Right lobe of liver (tissue), 6 donors: ENCODE measurements around the gene STK24. TPM values are rescaled to one million over a fixed set of nuclear protein-coding genes. Genes with fewer than 3 reads are reported as not detected.
A peak's percentile ranks its signal among the peaks of the same experiment; 100 is the strongest.

Source experiments
- ATAC-seq, 4 donors: fragments of 200-7000 bp; cut with Tn5 transposase; one replicate each; pipeline ENCODE4 v1.9.1; 2020; ENCODE audit warnings: mild to moderate bottlenecking in 4 of 4, moderate library complexity in 4 of 4
- DNase-seq, 3 donors: peaks; one replicate each; pipeline ENCODE4 v3.0.0-alpha.2; 2020
- H3K27ac ChIP-seq, 3 donors: fragments of 200-600 bp; one replicate each; pipeline ENCODE4 v1.8.0; 2022
- H3K27me3 ChIP-seq, 2 donors: fragments of 200-600 bp; one replicate each; pipeline ENCODE4 v1.8.0; 2022
- H3K36me3 ChIP-seq, 4 donors: fragments of 200-600 bp; sonication (generic) in 1 of 4; one replicate each; pipeline versions ENCODE4 v1.5.1 to v1.8.0; 2017 to 2022; ENCODE audit warnings: control low read depth in 1 of 4
- H3K4me1 ChIP-seq, 4 donors: fragments of 200-600 bp; sonication (generic) in 1 of 4; one replicate each; pipeline versions ENCODE4 v1.5.1 to v1.8.0; 2017 to 2022; ENCODE audit warnings: control low read depth in 1 of 4
- H3K4me3 ChIP-seq, 3 donors: fragments of 200-600 bp; one replicate each; pipeline ENCODE4 v1.8.0; 2022
- H3K9me3 ChIP-seq, 4 donors: fragments of 200-600 bp; sonication (generic) in 1 of 4; one replicate each; pipeline versions ENCODE4 v1.5.1 to v1.8.0; 2017 to 2022; ENCODE audit warnings: control low read depth in 1 of 4
- CTCF ChIP-seq, 4 donors: fragments of 200-600 bp in 3 of 4; fragments of 450-650 bp in 1 of 4; IDR thresholded peaks; one replicate each; pipeline versions ENCODE4 v1.5.1 to v1.8.0; 2016 to 2022; ENCODE audit warnings: antibody characterized with exemption in 4 of 4, mild to moderate bottlenecking in 2 of 4
- POLR2A ChIP-seq: fragments of 450-650 bp; IDR thresholded peaks from one replicate; pipeline ENCODE4 v1.6.1; 2017; ENCODE audit warnings: antibody characterized with exemption, mild to moderate bottlenecking
- WGBS: methylation state at CpG from one replicate; pipeline ENCODE4 v1.1.6; 2018; ENCODE audit warnings: low coverage, low lambda C conversion rate; ENCODE audit not compliant: insufficient coverage; ENCODE audit errors: missing lambda C conversion rate; 5-methylcytosine and 5-hydroxymethylcytosine counted together
- intact Hi-C, 2 donors: fragments of 100-400 bp; cut with DNase I; formaldehyde crosslinking; loops; one replicate each; pipeline versions ENCODE4 v1.11.2 to v1.14.1; 2022
- total RNA-seq, 6 experiments: library from RNA; depleted of rRNA in 2 of 6; stranded (reverse); fragments of >200 nt in 2 of 6; fragmentation: NEBNext Ultra II Directional in 3 of 6; extraction: Animal tissue kit (Norgen Biotek cat#: 25700) in 3 of 6; gene quantifications; one replicate each; pipeline versions ENCODE4 v1.1.0 to v1.2.4, GENCODE V29; 2016 to 2023
- donor health status: DM: no; HTN: yes; CAD: no.
- donor health status: DM: no; HTN: no; CAD: no.
- donor health status: DM: no; HTN: no; CAD: no.
- donor health status: DM: no; HTN: yes; CAD: no.
- donor health status: DM: no; HTN: yes; CAD: no.

The STK24 gene
- total RNA-seq, 6 experiments from 2014 or later, result 14.8 to 40.8 (median 28.6) TPM

DNA sequence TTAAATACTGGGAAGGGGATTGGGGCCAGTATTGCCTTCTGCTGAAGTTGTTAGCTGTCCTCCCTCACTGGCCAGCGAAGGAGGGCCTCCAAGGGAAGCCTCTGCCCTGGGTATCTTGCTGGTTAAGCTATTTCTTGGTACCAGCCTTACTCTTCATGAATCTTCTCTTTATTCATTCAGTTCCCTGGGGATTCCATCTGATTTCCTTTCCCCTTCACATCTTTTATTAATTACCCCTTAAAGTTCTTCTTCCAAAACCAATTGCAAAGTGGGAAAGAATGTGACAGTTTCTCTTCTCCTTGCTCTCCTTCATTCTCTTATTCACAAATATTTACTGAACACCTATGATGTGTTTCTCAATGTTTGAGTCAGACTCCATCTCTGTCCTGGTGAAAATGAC, 36.7 kb upstream of the STK24 start:
- DNase-seq (no peak), ATAC-seq (no peak)
- Histone ChIP-seq H3K9me3 (no peaks in the 10 kb centered on the region), H3K4me3 (no peak overlapping the region), H3K36me3 (no peaks in the 10 kb centered on the region), H3K27me3 (no peaks in the 10 kb centered on the region), H3K4me1 (no peaks in the 10 kb centered on the region), H3K27ac (no peak overlapping the region)
- TF ChIP-seq CTCF (IDR thresholded peaks at IDR 0.05) (no peak), POLR2A (no peak)
- 100% methylated on average over 1 of the region's 1 CpG for WGBS
- intact Hi-C loops, result no loop called here

- intact Hi-C loops, result no loop called here
- H3K9me3 ChIP-seq, result no peaks in the 10 kb centered on the region
- DNase-seq (no peak), ATAC-seq (peak in 1 of 4 donors; percentile 28)
- H3K4me3 ChIP-seq, result no peak overlapping the region
- TF ChIP-seq POLR2A, result no peak
- no peak for TF ChIP-seq CTCF (IDR thresholded peaks at IDR 0.05)
- H3K27ac ChIP-seq, result no peak overlapping the region
- no peaks in the 10 kb centered on the region for H3K4me1 ChIP-seq
- no peaks in the 10 kb centered on the region for H3K36me3 ChIP-seq
- H3K27me3 ChIP-seq, result no peaks in the 10 kb centered on the region
- 72% methylated on average over 5 of the region's 5 CpGs for WGBS
Observed at GRCh38 chr13:98609756-98610155, 32.8 kb upstream of the STK24 start.

- Histone ChIP-seq H3K36me3 (no peaks in the 10 kb centered on the region), H3K4me3 (no peak overlapping the region), H3K9me3 (no peaks in the 10 kb centered on the region), H3K27ac (no peak overlapping the region), H3K4me1 (no peaks in the 10 kb centered on the region), H3K27me3 (no peaks in the 10 kb centered on the region)
- 41% methylated on average over 5 of the region's 5 CpGs for WGBS
- ATAC-seq, result no peak
- no peak for DNase-seq
- no peak for TF ChIP-seq POLR2A
- intact Hi-C loops, result no loop called here
Observed at GRCh38 chr13:98606296-98606695, 29.4 kb upstream of the STK24 start.

DNA sequence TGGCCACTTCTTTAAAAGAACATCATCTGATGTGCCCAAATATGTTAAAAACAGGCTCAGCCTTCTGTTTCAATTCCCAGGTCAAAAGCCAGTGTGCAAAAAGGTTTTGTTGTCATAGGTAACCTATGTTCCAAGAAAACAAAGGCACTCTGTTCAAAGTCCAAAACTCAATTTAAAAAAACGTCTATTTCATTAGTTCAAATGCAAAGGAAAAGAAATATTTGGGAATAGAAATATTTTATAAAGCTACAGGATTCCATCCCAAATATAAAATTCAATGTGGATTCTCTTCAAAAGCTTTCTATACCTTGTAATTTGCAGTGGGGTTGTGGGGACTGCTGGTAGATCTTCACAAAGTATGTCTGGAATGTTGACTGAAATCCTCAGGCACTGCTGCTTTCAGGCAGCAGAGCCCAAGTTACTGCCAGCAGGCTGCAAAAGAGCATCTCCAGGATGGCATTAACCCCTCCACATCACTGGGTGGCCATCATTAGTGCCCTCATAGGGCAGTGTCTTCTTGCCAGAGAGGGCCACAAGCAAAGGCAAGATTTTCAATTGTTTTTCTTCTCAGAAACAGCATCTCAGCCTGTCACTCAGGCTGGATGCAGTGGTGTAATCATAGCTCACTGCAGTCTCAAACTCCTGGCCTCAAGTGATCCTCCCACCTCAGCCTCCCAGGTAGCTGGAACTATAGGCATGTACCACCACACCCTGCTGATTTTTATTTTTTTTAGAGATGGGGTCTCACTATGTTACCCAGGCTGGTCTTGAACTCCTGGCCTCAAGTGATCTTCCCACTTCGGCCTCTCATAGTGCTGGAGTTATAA, 22.8 kb upstream of the STK24 start:
- H3K27ac ChIP-seq, result peak overlapping the region in 2 of 3 donors; percentile 72 to 76
- no peaks in the 10 kb centered on the region for H3K36me3 ChIP-seq
- peaks cover 0 to 16% (median 3%) of the 10 kb centered on the region in 4 donors for H3K4me1 ChIP-seq
- intact Hi-C loops, result no loop called here
- H3K27me3 ChIP-seq, result no peaks in the 10 kb centered on the region
- ATAC-seq, result peak; percentile 73 to 90 (median 84)
- TF ChIP-seq CTCF (IDR thresholded peaks at IDR 0.05) (no peak), POLR2A (no peak)
- 52% methylated on average over 2 of the region's 2 CpGs for WGBS
- DNase-seq, result no peak
- no peak overlapping the region for H3K4me3 ChIP-seq
- no peaks in the 10 kb centered on the region for H3K9me3 ChIP-seq

GRCh38 chr13:98598043-98598442, 21.1 kb upstream of the STK24 start:
- Histone ChIP-seq H3K4me3 (no peak overlapping the region), H3K9me3 (no peaks in the 10 kb centered on the region), H3K4me1 (peaks cover 0 to 16% (median 3%) of the 10 kb centered on the region in 4 donors), H3K27me3 (no peaks in the 10 kb centered on the region), H3K27ac (no peak overlapping the region), H3K36me3 (no peaks in the 10 kb centered on the region)
- ATAC-seq (no peak), DNase-seq (no peak)
- 36% methylated on average over 4 of the region's 4 CpGs for WGBS
- TF ChIP-seq CTCF (IDR thresholded peaks at IDR 0.05) (peak in 1 of 4 donors; percentile 11), POLR2A (no peak)
- intact Hi-C loops, result no loop called here
